Muscle of leg (tissue), 16 donors: ENCODE data around the gene RNF183. TPM values are rescaled to one million over a fixed set of nuclear protein-coding genes. Genes with fewer than 3 reads are reported as not detected.

Experiments
- DNase-seq: peaks from one replicate; pipeline ENCODE4 v3.0.0; 2013
- H3K27ac ChIP-seq: one replicate; pipeline ENCODE4 v1.5.1; 2013; ENCODE audit warnings: mild to moderate bottlenecking, low read length, control low read depth
- H3K27me3 ChIP-seq: one replicate; pipeline ENCODE4 v1.6.1; 2013; ENCODE audit warnings: low read length; ENCODE audit not compliant: control insufficient read depth, insufficient read depth
- H3K36me3 ChIP-seq: one replicate; pipeline ENCODE4 v1.6.1; 2013; ENCODE audit warnings: low read length; ENCODE audit not compliant: control insufficient read depth, insufficient read depth
- H3K4me1 ChIP-seq: one replicate; pipeline ENCODE4 v1.6.1; 2013; ENCODE audit warnings: low read length; ENCODE audit not compliant: control insufficient read depth, insufficient read depth
- H3K4me3 ChIP-seq: one replicate; pipeline ENCODE4 v1.5.1; 2013; ENCODE audit warnings: low read length, control low read depth
- H3K9me3 ChIP-seq: replicated peaks from 2 replicates; pipeline ENCODE4 v1.6.1; 2013; ENCODE audit warnings: low read depth, low read length; ENCODE audit not compliant: control insufficient read depth
- WGBS: methylation state at CpG from one replicate; pipeline ENCODE4 v1.1.5; 2013; ENCODE audit warnings: missing lambda C conversion rate; ENCODE audit not compliant: insufficient coverage; 5-methylcytosine and 5-hydroxymethylcytosine counted together
- long read RNA-seq, 11 donors: transcript quantifications; one replicate each; lab custom pipeline, GENCODE V29; 2026
- polyA plus RNA-seq, 8 donors: library from polyadenylated mRNA; unstranded; fragments of 120-200 nt; gene quantifications; one replicate each; pipeline versions ENCODE4 v1.2.1 to v1.2.3, GENCODE V29; 2013; ENCODE audit warnings: inconsistent platforms in 1 of 8, low replicate concordance in 1 of 8; ENCODE audit not compliant: insufficient read length in 8 of 8, insufficient read depth in 1 of 8
- total RNA-seq: library from RNA; stranded (reverse); fragments of 120-200 nt; gene quantifications from one replicate; pipeline ENCODE4 v1.2.4, GENCODE V29; 2013

RNF183 gene
- total RNA-seq (0.04 TPM), polyA plus RNA-seq (under 1 TPM in 4 of 8 donors, not detected in 4; 0.08 to 0.35 (median 0.13) TPM)
- long read RNA-seq, donor 1 = 0 reads
- long read RNA-seq, donor 2 = 0 reads
- long read RNA-seq, donor 3 = 0 reads
- long read RNA-seq, donor 4 = 0 reads
- long read RNA-seq, donor 5 = 0 reads
- long read RNA-seq, donor 6 = 0 reads
- long read RNA-seq, donor 7 = 0 reads
- long read RNA-seq, donor 8, partial matches to known transcripts = 0 of 1 reads
- long read RNA-seq, donor 8, other reads (novel, unspliced or antisense) = 0 of 1 reads
- long read RNA-seq, donor 9, partial matches to known transcripts = 0 of 1 reads
- long read RNA-seq, donor 9, other reads (novel, unspliced or antisense) = 0 of 1 reads
- long read RNA-seq, donor 10 = 0 reads
- long read RNA-seq, donor 11 = 0 reads

GRCh38 chr9:113302792-113303418 lies at the start of gene RNF183:
RNF183 (minus strand) TSS chr9:113303376; CDS start chr9:113298184, 5,192 bp downstream.
- no peaks in the 10 kb centered on the region for H3K9me3 ChIP-seq
- no peak for DNase-seq
- peaks cover 7% of the 10 kb centered on the region for H3K27me3 ChIP-seq
- H3K4me1 ChIP-seq = peaks cover 2% of the 10 kb centered on the region
- H3K36me3 ChIP-seq = no peaks in the 10 kb centered on the region
- no peak within 1 kb of the TSS for H3K27ac ChIP-seq
- WGBS = 66% methylated on average over 21 of the region's 25 CpGs
- no peak within 1 kb of the TSS for H3K4me3 ChIP-seq

GRCh38 chr9:113352411-113352810 lies 49.2 kb upstream of the RNF183 start:
- no peak overlapping the region for H3K4me3 ChIP-seq
- no peak overlapping the region for H3K27ac ChIP-seq
- H3K36me3 ChIP-seq = no peaks in the 10 kb centered on the region
- no peaks in the 10 kb centered on the region for H3K9me3 ChIP-seq
- DNase-seq = no peak
- no CpG with 5 or more reads among the region's 1 CpG for WGBS
- H3K27me3 ChIP-seq = peaks cover 55% of the 10 kb centered on the region
- peaks cover 9% of the 10 kb centered on the region for H3K4me1 ChIP-seq

GRCh38 chr9:113352006-113352405 lies 48.8 kb upstream of the RNF183 start:
- no CpG with 5 or more reads among the region's 6 CpGs for WGBS
- H3K9me3 ChIP-seq = no peaks in the 10 kb centered on the region
- no peak overlapping the region for H3K27ac ChIP-seq
- no peaks in the 10 kb centered on the region for H3K36me3 ChIP-seq
- no peak overlapping the region for H3K4me3 ChIP-seq
- H3K27me3 ChIP-seq = peaks cover 57% of the 10 kb centered on the region
- H3K4me1 ChIP-seq = peaks cover 9% of the 10 kb centered on the region
- DNase-seq = no peak

- Histone ChIP-seq H3K27me3 (peaks cover 54% of the 10 kb centered on the region), H3K4me1 (peaks cover 9% of the 10 kb centered on the region), H3K4me3 (no peak overlapping the region), H3K9me3 (no peaks in the 10 kb centered on the region), H3K27ac (no peak overlapping the region), H3K36me3 (no peaks in the 10 kb centered on the region)
- 21% methylated on average over 2 of the region's 6 CpGs for WGBS
- DNase-seq = peak; percentile 39
These were observed 47.8 kb upstream of the RNF183 start for GRCh38 chr9:113350937-113351336.

- H3K27ac ChIP-seq = no peak overlapping the region
- peaks cover 9% of the 10 kb centered on the region for H3K4me1 ChIP-seq
- peaks cover 54% of the 10 kb centered on the region for H3K27me3 ChIP-seq
- H3K9me3 ChIP-seq = no peaks in the 10 kb centered on the region
- H3K36me3 ChIP-seq = no peaks in the 10 kb centered on the region
- DNase-seq = no peak
- 7% methylated on average over 9 of the region's 14 CpGs for WGBS
- H3K4me3 ChIP-seq = no peak overlapping the region
These were observed 47.0 kb upstream of the RNF183 start for GRCh38 chr9:113350107-113350661.

- Histone ChIP-seq H3K9me3 (no peaks in the 10 kb centered on the region), H3K36me3 (no peaks in the 10 kb centered on the region), H3K4me3 (no peak within 1 kb of the TSS), H3K27me3 (peaks cover 50% of the 10 kb centered on the region), H3K4me1 (peaks cover 9% of the 10 kb centered on the region), H3K27ac (no peak within 1 kb of the TSS)
- 1% methylated on average over 69 of the region's 71 CpGs for WGBS
- DNase-seq = no peak
These were observed 46.4 kb upstream of the RNF183 start, which contains the start of gene BSPRY for GRCh38 chr9:113349445-113350094. BSPRY (plus strand) TSS chr9:113349541; CDS start chr9:113349580, 39 bp downstream.

- DNase-seq = no peak
- 15% methylated on average over 8 of the region's 13 CpGs for WGBS
- H3K4me3 ChIP-seq = no peak overlapping the region
These were observed 45.9 kb upstream of the RNF183 start for GRCh38 chr9:113349066-113349444.

GRCh38 chr9:113348437-113348836 lies 45.3 kb upstream of the RNF183 start:
- DNase-seq = no peak
- no peak overlapping the region for H3K4me3 ChIP-seq
- no CpG with 5 or more reads among the region's 3 CpGs for whole genome bisulfite sequencing

More at GRCh38 chr9:113349066-113349444, 45.9 kb upstream of the RNF183 start:
- H3K27ac ChIP-seq = no peak overlapping the region
- H3K4me1 ChIP-seq = peaks cover 10% of the 10 kb centered on the region
- peaks cover 49% of the 10 kb centered on the region for H3K27me3 ChIP-seq
- H3K36me3 ChIP-seq = no peaks in the 10 kb centered on the region
- H3K9me3 ChIP-seq = no peaks in the 10 kb centered on the region

GRCh38 chr9:113345671-113346070 lies 42.5 kb upstream of the RNF183 start:
- H3K27me3 ChIP-seq = peaks cover 28% of the 10 kb centered on the region
- H3K4me3 ChIP-seq = no peak overlapping the region
- no peak for DNase-seq
- WGBS = no CpG with 5 or more reads among the region's 1 CpG
- H3K36me3 ChIP-seq = no peaks in the 10 kb centered on the region
- no peak overlapping the region for H3K27ac ChIP-seq
- no peaks in the 10 kb centered on the region for H3K9me3 ChIP-seq
- H3K4me1 ChIP-seq = peaks cover 13% of the 10 kb centered on the region

More at GRCh38 chr9:113348437-113348836, 45.3 kb upstream of the RNF183 start:
- no peaks in the 10 kb centered on the region for H3K36me3 ChIP-seq
- peaks cover 13% of the 10 kb centered on the region for H3K4me1 ChIP-seq
- H3K27me3 ChIP-seq = peaks cover 48% of the 10 kb centered on the region
- H3K27ac ChIP-seq = no peak overlapping the region
- H3K9me3 ChIP-seq = no peaks in the 10 kb centered on the region

GRCh38 chr9:113345190-113345589 lies 42.0 kb upstream of the RNF183 start:
- Histone ChIP-seq H3K4me1 (peaks cover 9% of the 10 kb centered on the region), H3K36me3 (no peaks in the 10 kb centered on the region), H3K4me3 (no peak overlapping the region), H3K27me3 (peaks cover 24% of the 10 kb centered on the region), H3K27ac (no peak overlapping the region), H3K9me3 (no peaks in the 10 kb centered on the region)
- WGBS = no CpG with 5 or more reads among the region's 2 CpGs
- DNase-seq = no peak
